OCI-LY3 (cell line): Measurements from ENCODE around the gene ZNF79.

Source experiments
- H2AFZ ChIP-seq: fragments of 200-600, 300-600 bp; shearing (Covaris generic); 2 replicates; pipeline ENCODE4 v1.6.0; 2014; ENCODE audit warnings: antibody characterized with exemption, low read depth, low read length
- H3K27ac ChIP-seq: fragments of 200-600, 300-600 bp; sonication (generic); 2 replicates; pipeline ENCODE4 v1.5.1; 2014; ENCODE audit warnings: mild to moderate bottlenecking, low read length, moderate library complexity, mixed read lengths
- H3K27me3 ChIP-seq: fragments of 200-600, 300-600 bp; sonication (generic); 2 replicates; pipeline ENCODE4 v1.6.1; 2014; ENCODE audit warnings: low read depth, low read length, mixed read lengths
- H3K36me3 ChIP-seq: fragments of 200-600, 300-600 bp; sonication (generic); replicated peaks from 2 replicates; pipeline ENCODE3; 2014; ENCODE audit warnings: low read depth, low read length, mixed read lengths
- H3K4me1 ChIP-seq: fragments of 300-600, 200-600 bp; sonication (generic); 2 replicates; pipeline ENCODE4 v1.6.1; 2014; ENCODE audit warnings: low read length, mixed read lengths
- H3K4me2 ChIP-seq: fragments of 200-600, 300-600 bp; sonication (generic); 2 replicates; pipeline ENCODE4 v1.6.1; 2014; ENCODE audit warnings: low read length, mixed read lengths
- H3K4me3 ChIP-seq: fragments of 300-600, 200-600 bp; sonication (generic); 2 replicates; pipeline ENCODE4 v1.5.1; 2014; ENCODE audit warnings: antibody characterized with exemption, mild to moderate bottlenecking, low read length, moderate library complexity
- H3K79me2 ChIP-seq: fragments of 300-600, 200-600 bp; shearing (Covaris generic); 2 replicates; pipeline ENCODE4 v1.6.1; 2014; ENCODE audit warnings: mild to moderate bottlenecking, low read length, mixed read lengths
- H3K9ac ChIP-seq: fragments of 300-600, 200-600 bp; shearing (Covaris generic); 2 replicates; pipeline ENCODE4 v1.6.0; 2014; ENCODE audit warnings: mild to moderate bottlenecking, low read length, moderate library complexity
- H3K9me3 ChIP-seq: fragments of 200-600, 300-600 bp; shearing (Covaris generic); 2 replicates; pipeline ENCODE4 v1.6.1; 2014; ENCODE audit warnings: low read length, mixed read lengths; ENCODE audit not compliant: insufficient read depth
- H4K20me1 ChIP-seq: fragments of 200-600, 300-600 bp; sonication (generic); 2 replicates; pipeline ENCODE4 v1.6.1; 2016; ENCODE audit warnings: low read length, mixed read lengths; ENCODE audit not compliant: insufficient read depth
- CTCF ChIP-seq: fragments of 200-600, 300-600 bp; sonication (generic); IDR thresholded peaks from 2 replicates; pipeline ENCODE4 v1.5.1; 2014; ENCODE audit warnings: antibody characterized with exemption, low read length, low read depth
- EZH2phosphoT487 ChIP-seq: fragments of 200-600 bp; shearing (Covaris generic); IDR thresholded peaks from 2 replicates; pipeline ENCODE4 v1.6.1; 2018; ENCODE audit warnings: antibody characterized with exemption, mixed run types, low read depth

The ZNF79 gene

GRCh38 chr9:127474592-127474991 is 50.4 kb downstream of the ZNF79 start:
- H3K4me2 ChIP-seq: no peak overlapping the region
- H2AFZ ChIP-seq: no peak overlapping the region
- H3K4me3 ChIP-seq: no peak overlapping the region
- H3K9me3 ChIP-seq: no peaks in the 10 kb centered on the region
- no peaks in the 10 kb centered on the region for H3K4me1 ChIP-seq
- no peak overlapping the region for H3K9ac ChIP-seq
- no peaks in the 10 kb centered on the region for H3K27me3 ChIP-seq
- H4K20me1 ChIP-seq: no peaks in the 10 kb centered on the region
- peaks cover 10% of the 10 kb centered on the region for H3K36me3 ChIP-seq
- no peaks in the 10 kb centered on the region for H3K79me2 ChIP-seq
- TF ChIP-seq EZH2phosphoT487 (no peak), CTCF (no peak)
- no peak overlapping the region for H3K27ac ChIP-seq

- Histone ChIP-seq H2AFZ (no peak overlapping the region), H3K27ac (no peak overlapping the region), H3K36me3 (peaks cover 7% of the 10 kb centered on the region), H3K4me1 (no peaks in the 10 kb centered on the region), H3K27me3 (no peaks in the 10 kb centered on the region), H3K4me3 (no peak overlapping the region), H4K20me1 (no peaks in the 10 kb centered on the region), H3K4me2 (no peak overlapping the region), H3K9ac (no peak overlapping the region), H3K9me3 (no peaks in the 10 kb centered on the region), H3K79me2 (no peaks in the 10 kb centered on the region)
- TF ChIP-seq CTCF (no peak), EZH2phosphoT487 (no peak)
Observed at GRCh38 chr9:127479507-127480081, 55.4 kb downstream of the ZNF79 start.

GRCh38 chr9:127482662-127483061 is 58.5 kb downstream of the ZNF79 start:
- no peak overlapping the region for H2AFZ ChIP-seq
- no peak overlapping the region for H3K27ac ChIP-seq
- no peak overlapping the region for H3K4me3 ChIP-seq
- H3K27me3 ChIP-seq: no peaks in the 10 kb centered on the region
- H3K4me1 ChIP-seq: no peaks in the 10 kb centered on the region
- TF ChIP-seq EZH2phosphoT487: no peak
- H3K9me3 ChIP-seq: no peaks in the 10 kb centered on the region
- no peak overlapping the region for H3K9ac ChIP-seq
- H4K20me1 ChIP-seq: no peaks in the 10 kb centered on the region
- no peaks in the 10 kb centered on the region for H3K79me2 ChIP-seq
- H3K36me3 ChIP-seq: peaks cover 11% of the 10 kb centered on the region
- H3K4me2 ChIP-seq: no peak overlapping the region

- Histone ChIP-seq H4K20me1 (no peaks in the 10 kb centered on the region), H3K4me1 (no peaks in the 10 kb centered on the region), H3K4me2 (no peak overlapping the region), H3K4me3 (no peak overlapping the region), H3K79me2 (no peaks in the 10 kb centered on the region), H3K27me3 (no peaks in the 10 kb centered on the region), H2AFZ (no peak overlapping the region), H3K27ac (no peak overlapping the region), H3K9me3 (no peaks in the 10 kb centered on the region), H3K9ac (no peak overlapping the region), H3K36me3 (peaks cover 11% of the 10 kb centered on the region)
- no peak for TF ChIP-seq EZH2phosphoT487
- TF ChIP-seq CTCF: no peak
Observed at GRCh38 chr9:127485995-127486394, 61.8 kb downstream of the ZNF79 start.
